ENCODE data around the gene AKNAD1. TPM values are rescaled to one million over a fixed set of nuclear protein-coding genes. Genes with fewer than 3 reads are reported as not detected.

The AKNAD1 gene
- total RNA-seq, 4 donors from 2014 or later, result 0.44 to 5.5 (median 4.6) TPM; not detected in 1

GRCh38 chr1:108848806-108849205, 8.1 kb downstream of the AKNAD1 start:
- Histone ChIP-seq H3K4me3 (no peak overlapping the region), H3K27me3 (no peaks in the 10 kb centered on the region), H3K4me1 (peaks cover 0 to 31% (median 11%) of the 10 kb centered on the region in 4 donors), H3K27ac (no peak overlapping the region), H3K9me3 (no peaks in the 10 kb centered on the region), H3K36me3 (no peaks in the 10 kb centered on the region)
- no peak for DNase-seq (ENCODE audit: low spot score in 2 of 2)
- no peak for TF ChIP-seq EP300 (IDR thresholded peaks at IDR 0.05)
- TF ChIP-seq POLR2A (IDR thresholded peaks at IDR 0.05), result no peak
- no peak for TF ChIP-seq CTCF (IDR thresholded peaks at IDR 0.05)

GRCh38 chr1:108847494-108847893, 9.4 kb downstream of the AKNAD1 start:
- Histone ChIP-seq H3K9me3 (no peaks in the 10 kb centered on the region), H3K36me3 (no peaks in the 10 kb centered on the region), H3K27ac (no peak overlapping the region), H3K27me3 (no peaks in the 10 kb centered on the region), H3K4me1 (peaks cover 0 to 18% (median 10%) of the 10 kb centered on the region in 4 donors), H3K4me3 (no peak overlapping the region)
- TF ChIP-seq EP300 (IDR thresholded peaks at IDR 0.05) (no peak), CTCF (IDR thresholded peaks at IDR 0.05) (no peak)
- DNase-seq (ENCODE audit: low spot score in 2 of 2), result no peak
- 88 to 95% methylated on average over 1 of the region's 1 CpG for WGBS, 2 donors

- no peaks in the 10 kb centered on the region for H3K9me3 ChIP-seq
- no peaks in the 10 kb centered on the region for H3K36me3 ChIP-seq
- WGBS, 2 donors, result 95 to 97% methylated on average over 6 of the region's 6 CpGs
- no peaks in the 10 kb centered on the region for H3K27me3 ChIP-seq
- no peak for DNase-seq (ENCODE audit: low spot score in 2 of 2)
- H3K4me3 ChIP-seq, result no peak overlapping the region
- H3K4me1 ChIP-seq, result peaks cover 0 to 12% (median 0%) of the 10 kb centered on the region in 4 donors
- H3K27ac ChIP-seq, result no peak overlapping the region
- TF ChIP-seq EP300 (IDR thresholded peaks at IDR 0.05) (no peak), POLR2A (IDR thresholded peaks at IDR 0.05) (no peak), CTCF (IDR thresholded peaks at IDR 0.05) (no peak)
Observed at GRCh38 chr1:108845991-108846390, 10.9 kb downstream of the AKNAD1 start.

- Histone ChIP-seq H3K36me3 (no peaks in the 10 kb centered on the region), H3K4me1 (peaks cover 0 to 8% (median 0%) of the 10 kb centered on the region in 4 donors), H3K9me3 (no peaks in the 10 kb centered on the region), H3K4me3 (no peak overlapping the region), H3K27me3 (no peaks in the 10 kb centered on the region), H3K27ac (no peak overlapping the region)
- 73 to 81% methylated on average over 4 of the region's 4 CpGs for WGBS, 2 donors
- TF ChIP-seq EP300 (IDR thresholded peaks at IDR 0.05) (no peak), CTCF (IDR thresholded peaks at IDR 0.05) (no peak), POLR2A (IDR thresholded peaks at IDR 0.05) (no peak)
- no peak for DNase-seq (ENCODE audit: low spot score in 2 of 2)
Observed at GRCh38 chr1:108845446-108845845, 11.4 kb downstream of the AKNAD1 start.

- no peak for TF ChIP-seq CTCF (IDR thresholded peaks at IDR 0.05)
- TF ChIP-seq POLR2A (IDR thresholded peaks at IDR 0.05), result no peak
- TF ChIP-seq EP300 (IDR thresholded peaks at IDR 0.05), result no peak
- DNase-seq (ENCODE audit: low spot score in 2 of 2), result no peak
- H3K4me3 ChIP-seq, result no peak overlapping the region
- peaks cover 0 to 8% (median 0%) of the 10 kb centered on the region in 4 donors for H3K4me1 ChIP-seq
- no peaks in the 10 kb centered on the region for H3K27me3 ChIP-seq
- H3K36me3 ChIP-seq, result no peaks in the 10 kb centered on the region
- WGBS, 2 donors, result 68 to 72% methylated on average over 3 of the region's 3 CpGs
- H3K27ac ChIP-seq, result no peak overlapping the region
- no peaks in the 10 kb centered on the region for H3K9me3 ChIP-seq
Observed at GRCh38 chr1:108843390-108844137, 13.3 kb downstream of the AKNAD1 start.

Measured in tibial nerve (tissue), 4 donors.